ENCODE measurements around the gene TNRC6A. TPM values are rescaled to one million over a fixed set of nuclear protein-coding genes. Genes with fewer than 3 reads are reported as not detected.
"Not testable (repeated sequence)": the region's sequence is repeated elsewhere in the genome, so short reads cannot be mapped to it uniquely, and the experiment has no call there.

The TNRC6A gene
- total and polyA plus RNA-seq, 2 experiments from 2014 or later: 12.5 to 13.1 TPM

DNA sequence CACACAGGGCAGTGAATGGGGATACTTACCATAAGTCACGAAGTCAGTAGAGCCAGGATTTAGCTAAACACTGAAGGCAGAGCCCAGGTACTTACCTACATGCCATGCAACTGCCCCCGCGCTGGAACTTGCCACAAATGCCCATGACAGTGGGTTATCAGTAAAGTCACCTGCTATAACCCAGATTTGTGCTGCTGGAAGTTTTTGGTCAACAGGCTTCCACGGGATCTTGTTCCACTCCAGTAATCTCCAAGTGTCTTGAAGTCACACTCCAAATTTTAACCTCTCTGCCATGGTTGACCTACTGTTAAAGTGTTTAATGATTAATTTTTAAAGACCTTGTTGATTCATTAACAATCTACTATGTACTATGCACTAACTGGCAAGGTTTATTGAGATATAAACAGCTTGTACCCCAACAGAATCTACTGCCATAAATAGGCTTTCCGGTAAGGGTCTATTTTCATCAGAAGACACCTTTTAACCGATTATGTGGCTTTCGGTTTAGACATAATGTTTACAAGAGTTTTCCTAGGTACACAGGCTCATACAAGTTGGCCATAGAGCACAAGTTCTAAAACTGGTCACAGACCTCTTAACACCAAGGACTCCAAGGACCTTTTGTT lies 110.0 kb downstream of the TNRC6A start:
- Histone ChIP-seq H3K9me3 (ENCODE audit: low read depth) (no peaks in the 10 kb centered on the region), H3K9me2 (ENCODE audit: insufficient read depth) (no peaks in the 10 kb centered on the region), H3F3A (ENCODE audit: insufficient read depth) (peaks cover 14% of the 10 kb centered on the region; the same call in 1 of the 2 replicates), H3K4me1 (ENCODE audit: insufficient read depth) (peaks cover 19% of the 10 kb centered on the region), H4K20me1 (ENCODE audit: insufficient read depth) (no peaks in the 10 kb centered on the region), H2AFZ (peak overlapping the region; percentile 78), H3K27ac (peak overlapping the region; percentile 68), H3K9ac (peak overlapping the region; percentile 51), H3K27me3 (replicated peaks; ENCODE audit: insufficient read depth) (no peaks in the 10 kb centered on the region), H3K4me3 (peak overlapping the region; percentile 54; the same call in 1 of the 2 replicates), H3K4me2 (ENCODE audit: unreplicated experiment) (peak overlapping the region; percentile 71), H3K36me3 (ENCODE audit: low read depth) (no peaks in the 10 kb centered on the region), H3K79me2 (ENCODE audit: insufficient read depth) (no peaks in the 10 kb centered on the region)
- no peak for TF ChIP-seq EZH2phosphoT487 (IDR thresholded peaks at IDR 0.05; ENCODE audit: insufficient read depth, low read depth)
- no peak for TF ChIP-seq EZH2 (IDR thresholded peaks at IDR 0.05; ENCODE audit: insufficient read depth, poor library complexity, severe bottlenecking)
- no peak for DNase-seq
- in situ Hi-C loops (cut with MboI): loop anchor here (10.0 kb wide), 1 partner anchor 95 kb away; no protein-coding TSS in a partner anchor
- WGBS, 2 experiments (ENCODE audit: low coverage in 1 of 2, low lambda C conversion rate in 2 of 2, missing lambda C conversion rate in 2 of 2): 97 to 98% methylated on average over 7 of the region's 7 CpGs

DNA sequence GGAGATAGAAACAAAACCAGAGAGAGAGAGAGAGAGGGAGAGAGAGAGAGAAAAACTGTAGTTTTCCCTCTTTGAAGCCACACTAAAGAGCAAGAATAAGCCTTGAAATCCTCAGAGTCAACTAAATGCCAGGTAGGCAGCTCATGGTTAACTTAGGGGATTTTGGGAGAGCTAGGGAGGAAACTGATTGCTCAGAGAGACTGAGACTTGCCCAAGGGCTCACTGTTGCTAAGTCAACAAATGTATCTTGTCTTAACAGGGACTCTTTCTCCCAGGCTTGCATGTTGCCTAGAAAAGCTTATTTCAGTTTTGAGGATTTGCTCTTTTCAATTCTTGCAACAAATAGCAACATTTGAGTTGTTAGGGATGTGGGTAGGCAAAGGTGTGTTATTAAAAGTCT lies 111.8 kb downstream of the TNRC6A start:
- H3K4me3 ChIP-seq: no peak overlapping the region
- H3F3A ChIP-seq (ENCODE audit: insufficient read depth): peaks cover 14% of the 10 kb centered on the region; the same call in 1 of the 2 replicates
- TF ChIP-seq EZH2 (IDR thresholded peaks at IDR 0.05; ENCODE audit: insufficient read depth, poor library complexity, severe bottlenecking) (no peak), EZH2phosphoT487 (IDR thresholded peaks at IDR 0.05; ENCODE audit: insufficient read depth, low read depth) (no peak)
- no peaks in the 10 kb centered on the region for H4K20me1 ChIP-seq (ENCODE audit: insufficient read depth)
- no peak overlapping the region for H3K27ac ChIP-seq
- H3K4me2 ChIP-seq (ENCODE audit: unreplicated experiment): no peak overlapping the region
- no peak overlapping the region for H3K9ac ChIP-seq
- H3K27me3 ChIP-seq (replicated peaks; ENCODE audit: insufficient read depth): no peaks in the 10 kb centered on the region
- H2AFZ ChIP-seq: no peak overlapping the region
- peaks cover 15% of the 10 kb centered on the region for H3K4me1 ChIP-seq (ENCODE audit: insufficient read depth)
- no peak for DNase-seq
- no peaks in the 10 kb centered on the region for H3K9me2 ChIP-seq (ENCODE audit: insufficient read depth)
- H3K36me3 ChIP-seq (ENCODE audit: low read depth): no peaks in the 10 kb centered on the region
- no peaks in the 10 kb centered on the region for H3K9me3 ChIP-seq (ENCODE audit: low read depth)
- no peaks in the 10 kb centered on the region for H3K79me2 ChIP-seq (ENCODE audit: insufficient read depth)
- in situ Hi-C loops (cut with MboI): no loop called here

DNA sequence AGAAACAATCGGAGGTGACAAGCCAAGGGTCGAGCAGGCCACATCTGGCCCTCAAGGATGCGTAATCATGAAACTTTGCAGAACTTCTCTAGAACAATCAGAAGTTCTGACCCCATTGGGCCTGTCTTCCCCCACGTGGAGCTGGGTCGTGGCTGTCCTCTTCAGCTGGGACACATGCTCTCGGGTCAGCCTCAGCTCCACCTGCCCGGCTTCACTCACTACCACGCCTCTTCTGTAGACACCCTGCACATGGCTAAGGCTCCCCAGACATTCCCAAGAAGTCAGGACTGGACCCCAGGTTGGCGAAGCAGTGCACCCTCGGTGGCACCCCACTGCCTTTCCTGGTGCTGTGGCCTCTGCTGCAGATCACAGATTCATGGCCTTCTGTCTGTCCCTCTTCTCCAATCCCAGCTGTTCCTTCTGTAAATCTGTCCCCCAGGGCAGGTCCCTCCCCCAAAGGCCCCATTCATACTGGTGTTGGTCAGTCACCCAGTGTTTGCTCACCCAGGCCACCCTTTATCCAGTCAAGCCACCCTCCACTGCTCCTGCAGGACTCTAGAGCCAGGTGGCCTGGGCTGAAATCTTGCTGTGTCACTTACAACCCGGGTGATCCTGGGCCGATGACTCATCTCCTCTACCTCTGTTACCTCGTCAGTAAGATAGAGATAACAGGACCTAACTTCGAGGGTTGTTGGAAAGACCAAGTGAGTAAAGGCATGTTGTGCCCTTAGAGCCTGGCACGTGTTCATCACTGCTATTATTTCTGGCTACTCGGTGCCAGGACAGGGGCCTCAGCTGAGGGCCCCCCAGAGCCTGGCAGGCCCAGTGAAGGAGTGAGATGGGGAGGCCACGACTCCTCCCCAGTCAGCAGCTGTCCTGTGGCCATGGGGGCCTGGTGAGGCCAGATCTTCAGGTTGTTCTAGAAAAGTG lies 114.9 kb downstream of the TNRC6A start:
- H3K4me2 ChIP-seq (ENCODE audit: unreplicated experiment): no peak overlapping the region
- H3K27ac ChIP-seq: no peak overlapping the region
- H3F3A ChIP-seq (ENCODE audit: insufficient read depth): peaks cover 7% of the 10 kb centered on the region; the same call in 1 of the 2 replicates
- no peaks in the 10 kb centered on the region for H3K9me2 ChIP-seq (ENCODE audit: insufficient read depth)
- WGBS, 2 experiments (ENCODE audit: low coverage in 1 of 2, low lambda C conversion rate in 2 of 2, missing lambda C conversion rate in 2 of 2): 83 to 87% methylated on average over 17 of the region's 17 CpGs
- no peaks in the 10 kb centered on the region for H3K27me3 ChIP-seq (replicated peaks; ENCODE audit: insufficient read depth)
- in situ Hi-C loops (cut with MboI): no loop called here
- H3K9me3 ChIP-seq (ENCODE audit: low read depth): no peaks in the 10 kb centered on the region
- TF ChIP-seq EZH2phosphoT487 (IDR thresholded peaks at IDR 0.05; ENCODE audit: insufficient read depth, low read depth): no peak
- no peak for TF ChIP-seq EZH2 (IDR thresholded peaks at IDR 0.05; ENCODE audit: insufficient read depth, poor library complexity, severe bottlenecking)
- H3K79me2 ChIP-seq (ENCODE audit: insufficient read depth): no peaks in the 10 kb centered on the region
- H3K4me1 ChIP-seq (ENCODE audit: insufficient read depth): peaks cover 10% of the 10 kb centered on the region
- no peak overlapping the region for H3K9ac ChIP-seq
- no peak overlapping the region for H3K4me3 ChIP-seq
- H2AFZ ChIP-seq: no peak overlapping the region
- no peaks in the 10 kb centered on the region for H4K20me1 ChIP-seq (ENCODE audit: insufficient read depth)
- DNase-seq: no peak
- no peaks in the 10 kb centered on the region for H3K36me3 ChIP-seq (ENCODE audit: low read depth)

DNA sequence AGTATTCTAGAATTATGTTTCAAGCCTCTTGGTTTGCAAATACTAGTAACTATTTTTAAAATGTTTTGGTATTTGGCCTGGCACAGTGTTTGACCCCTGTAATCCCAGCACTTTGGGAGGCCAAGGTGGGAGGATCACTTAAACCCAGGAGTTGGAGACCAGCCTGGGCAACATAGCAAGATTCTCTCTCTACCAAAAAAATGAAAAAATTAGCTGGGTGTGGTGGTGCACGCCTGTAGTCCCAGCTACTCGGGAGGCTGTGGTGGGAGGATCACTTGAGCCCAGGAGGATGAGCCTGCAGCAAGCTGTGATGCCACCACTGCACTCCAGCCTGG lies 115.5 kb downstream of the TNRC6A start:
- H3K4me1 ChIP-seq (ENCODE audit: insufficient read depth); H3K9ac ChIP-seq; DNase-seq; H3K4me3 ChIP-seq; H3K79me2 ChIP-seq (ENCODE audit: insufficient read depth); H3K36me3 ChIP-seq (ENCODE audit: low read depth); H3K9me3 ChIP-seq (ENCODE audit: low read depth); H3K4me2 ChIP-seq (ENCODE audit: unreplicated experiment); H3K27ac ChIP-seq; H4K20me1 ChIP-seq (ENCODE audit: insufficient read depth); H2AFZ ChIP-seq; H3F3A ChIP-seq (ENCODE audit: insufficient read depth); H3K9me2 ChIP-seq (ENCODE audit: insufficient read depth); in situ Hi-C loops (cut with MboI); H3K27me3 ChIP-seq (replicated peaks; ENCODE audit: insufficient read depth): not testable (repeated sequence)
- 96 to 100% methylated on average over 2 of the region's 2 CpGs for WGBS, 2 experiments (ENCODE audit: low coverage in 1 of 2, low lambda C conversion rate in 2 of 2, missing lambda C conversion rate in 2 of 2)
